CD4-positive, alpha-beta T cell (primary cell): ENCODE measurements around the gene SUFU. TPM values are rescaled to one million over a fixed set of nuclear protein-coding genes. Genes with fewer than 3 reads are reported as not detected.

Experiments
- ATAC-seq: fragments of 200-7000 bp; cut with Tn5 transposase; one replicate; pipeline ENCODE4 v1.10.0; 2022; ENCODE audit warnings: mild to moderate bottlenecking; ENCODE audit not compliant: poor library complexity
- CTCF ChIA-PET: fragments of 350-600 bp; sonication (Branson Sonifier 250); formaldehyde crosslinking; loops from one replicate; lab custom pipeline; 2021; ENCODE audit warnings: antibody characterized with exemption, inconsistent platforms; lab: Charles Lee
- POLR2A ChIA-PET: fragments of 350-600 bp; sonication (Branson Sonifier 250); formaldehyde crosslinking; loops from one replicate; lab custom pipeline; 2021; ENCODE audit warnings: antibody characterized with exemption, inconsistent platforms; lab: Charles Lee
- DNase-seq, 14 experiments: peaks; one replicate each; pipeline ENCODE4 v3.0.0-alpha.2; 2013 to 2020; ENCODE audit warnings: mixed read lengths in 2 of 14
- H3K27ac ChIP-seq, 2 donors: one replicate each; pipeline versions ENCODE4 v1.5.1 to v1.7.0; 2013; ENCODE audit warnings: low read length in 2 of 2, low read depth in 1 of 2, mild to moderate bottlenecking in 1 of 2
- H3K27me3 ChIP-seq, 2 experiments: 1 replicate in 1 of 2; 2 replicates in 1 of 2; pipeline versions ENCODE4 v1.6.1 to v1.7.0; 2013; ENCODE audit warnings: low read length in 2 of 2, control low read depth in 1 of 2, mild to moderate bottlenecking in 1 of 2, moderate library complexity in 1 of 2; ENCODE audit not compliant: insufficient read depth in 2 of 2, control insufficient read depth in 1 of 2
- H3K36me3 ChIP-seq: one replicate; pipeline ENCODE4 v1.6.1; 2013; ENCODE audit warnings: low read length, control low read depth; ENCODE audit not compliant: insufficient read depth
- H3K4me1 ChIP-seq: one replicate; pipeline ENCODE4 v1.6.1; 2013; ENCODE audit warnings: low read length, control low read depth; ENCODE audit not compliant: insufficient read depth
- H3K4me3 ChIP-seq: one replicate; pipeline ENCODE4 v1.5.1; 2013; ENCODE audit warnings: mild to moderate bottlenecking, low read length, moderate library complexity
- H3K9me3 ChIP-seq, 2 experiments: 1 replicate in 1 of 2; 2 replicates in 1 of 2; pipeline versions ENCODE4 v1.6.1 to v1.7.0; 2013; ENCODE audit warnings: low read length in 2 of 2, mild to moderate bottlenecking in 2 of 2, control low read depth in 1 of 2, moderate library complexity in 1 of 2; ENCODE audit not compliant: control insufficient read depth in 1 of 2, insufficient read depth in 1 of 2
- H3K27ac Mint-ChIP-seq: one replicate; pipeline ENCODE4 v1.8.0; 2020; ENCODE audit warnings: mixed read lengths
- H3K27me3 Mint-ChIP-seq: one replicate; pipeline ENCODE4 v1.8.0; 2021; ENCODE audit warnings: mixed read lengths
- H3K36me3 Mint-ChIP-seq: one replicate; pipeline ENCODE4 v1.8.0; 2021; ENCODE audit warnings: low read depth, mixed read lengths
- H3K4me1 Mint-ChIP-seq: one replicate; pipeline ENCODE4 v1.8.0; 2021; ENCODE audit warnings: low read depth, mixed read lengths
- H3K4me3 Mint-ChIP-seq: one replicate; pipeline ENCODE4 v1.8.0; 2020; ENCODE audit warnings: mild to moderate bottlenecking, mixed read lengths
- H3K9me3 Mint-ChIP-seq: one replicate; pipeline ENCODE4 v1.8.0; 2020; ENCODE audit warnings: mixed read lengths
- intact Hi-C, 2 experiments: fragments of 100-400 bp; cut with DNase I in 1 of 2; cut with micrococcal nuclease in 1 of 2; formaldehyde crosslinking; loops; one replicate each; pipeline versions ENCODE4 v1.15.1 to v1.9.0; 2023 to 2025; cut with DNase I, micrococcal nuclease
- total RNA-seq, 174 experiments: library from RNA in 2 of 174; stranded (reverse) in 2 of 174; gene quantifications; one replicate each; pipeline ENCODE4 v1.2.3 and lab custom pipeline; 2021 to 2026
- TF ChIP-seq, protein P1 (sequence below): fragments of 200-600 bp; IDR thresholded peaks from one replicate; pipeline ENCODE4 v1.8.0; 2022; ENCODE audit warnings: antibody characterized with exemption, mild to moderate bottlenecking

The SUFU gene
- total RNA-seq, 2 experiments from 2014 or later: 6.7 to 7.3 TPM

DNA sequence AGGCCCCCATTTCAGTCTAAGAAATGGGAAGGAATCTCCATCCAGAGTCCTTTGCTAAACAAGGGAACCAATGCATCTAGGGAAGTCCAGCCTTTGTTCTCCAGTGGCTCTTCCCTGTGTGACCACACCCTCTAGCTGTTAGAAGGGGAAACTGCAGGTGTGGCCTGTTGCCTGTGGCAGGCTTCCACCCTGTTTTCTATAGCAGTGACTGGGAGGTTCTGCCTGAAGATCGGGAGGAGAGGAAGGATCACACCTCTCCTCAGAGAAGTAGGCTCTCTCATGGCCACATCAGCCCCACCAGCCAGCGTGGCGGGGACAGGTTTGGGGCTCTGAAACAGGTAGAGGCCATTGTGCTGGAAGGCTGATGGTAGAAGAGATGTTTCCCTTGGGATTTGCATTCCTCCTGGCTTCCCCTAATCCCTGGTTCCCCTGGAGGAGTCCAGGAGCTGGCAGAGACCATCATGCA is 92.8 kb downstream of the SUFU start:
- Mint-ChIP-seq H3K9me3 (no peaks in the 10 kb centered on the region), H3K27ac (no peak overlapping the region), H3K27me3 (no peaks in the 10 kb centered on the region), H3K4me1 (peaks cover 5% of the 10 kb centered on the region), H3K36me3 (peaks cover 57% of the 10 kb centered on the region), H3K4me3 (no peak overlapping the region)
- ChIA-PET CTCF (interaction anchor here (0.6 to 2.7 kb wide), 4 partner anchors 13 to 367 kb away, joined by 3 to 9 read pairs (median 7); partner anchors contain the start of gene TRIM8), POLR2A (no interaction called here)
- H3K27me3 ChIP-seq: no peaks in the 10 kb centered on the region
- peak in 5 of 14 experiments; percentile 11 to 51 (median 39) for DNase-seq
- no peak overlapping the region for H3K27ac ChIP-seq
- H3K4me3 ChIP-seq: no peak overlapping the region
- peak; percentile 63 for ATAC-seq
- H3K36me3 ChIP-seq: peaks cover 77% of the 10 kb centered on the region
- intact Hi-C loops: loop anchor here in 1 of 2 experiments (10.0 kb wide), 1 partner anchor 632 kb away; no protein-coding TSS in a partner anchor
- no peaks in the 10 kb centered on the region for H3K9me3 ChIP-seq
- TF ChIP-seq, protein P1, sequence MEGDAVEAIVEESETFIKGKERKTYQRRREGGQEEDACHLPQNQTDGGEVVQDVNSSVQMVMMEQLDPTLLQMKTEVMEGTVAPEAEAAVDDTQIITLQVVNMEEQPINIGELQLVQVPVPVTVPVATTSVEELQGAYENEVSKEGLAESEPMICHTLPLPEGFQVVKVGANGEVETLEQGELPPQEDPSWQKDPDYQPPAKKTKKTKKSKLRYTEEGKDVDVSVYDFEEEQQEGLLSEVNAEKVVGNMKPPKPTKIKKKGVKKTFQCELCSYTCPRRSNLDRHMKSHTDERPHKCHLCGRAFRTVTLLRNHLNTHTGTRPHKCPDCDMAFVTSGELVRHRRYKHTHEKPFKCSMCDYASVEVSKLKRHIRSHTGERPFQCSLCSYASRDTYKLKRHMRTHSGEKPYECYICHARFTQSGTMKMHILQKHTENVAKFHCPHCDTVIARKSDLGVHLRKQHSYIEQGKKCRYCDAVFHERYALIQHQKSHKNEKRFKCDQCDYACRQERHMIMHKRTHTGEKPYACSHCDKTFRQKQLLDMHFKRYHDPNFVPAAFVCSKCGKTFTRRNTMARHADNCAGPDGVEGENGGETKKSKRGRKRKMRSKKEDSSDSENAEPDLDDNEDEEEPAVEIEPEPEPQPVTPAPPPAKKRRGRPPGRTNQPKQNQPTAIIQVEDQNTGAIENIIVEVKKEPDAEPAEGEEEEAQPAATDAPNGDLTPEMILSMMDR: peak; percentile 62
- no peaks in the 10 kb centered on the region for H3K4me1 ChIP-seq

DNA sequence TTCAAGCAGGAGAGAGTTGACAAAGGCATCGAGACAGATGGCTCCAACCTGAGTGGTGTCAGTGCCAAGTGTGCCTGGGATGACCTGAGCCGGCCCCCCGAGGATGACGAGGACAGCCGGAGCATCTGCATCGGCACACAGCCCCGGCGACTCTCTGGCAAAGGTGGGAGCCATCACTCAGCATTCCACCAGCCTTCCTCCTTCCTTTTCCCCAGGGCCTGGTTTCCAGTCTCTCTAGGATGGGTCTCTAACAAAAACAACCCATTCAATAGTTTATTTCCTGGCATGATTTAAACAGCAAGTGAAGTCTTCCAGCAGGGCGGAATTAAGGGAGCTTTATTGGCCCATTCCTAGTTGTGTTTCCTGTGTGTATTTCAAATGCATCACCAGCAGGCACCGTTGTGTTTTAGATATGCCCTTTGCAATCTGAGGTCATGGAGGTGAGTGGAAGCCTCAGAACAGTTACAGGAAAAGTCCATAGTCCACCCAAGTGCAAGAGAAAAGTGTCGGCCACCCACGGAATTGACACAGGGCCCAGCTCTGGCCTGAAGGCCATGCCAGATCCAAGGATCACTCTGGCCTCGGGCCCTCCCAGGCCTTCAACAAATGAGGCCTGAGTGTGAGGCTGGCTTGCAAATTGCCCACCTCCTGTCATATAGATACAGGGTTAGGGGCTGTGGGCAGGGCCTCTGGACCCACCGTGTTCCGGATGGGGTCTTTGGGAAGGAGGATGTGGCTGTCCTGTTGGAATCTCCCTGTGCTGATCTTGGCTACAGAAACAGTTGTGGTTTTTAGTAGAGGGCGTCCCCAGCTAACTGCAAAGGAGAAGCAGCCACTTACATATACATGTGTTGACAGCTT is 93.6 kb downstream of the SUFU start:
- ChIA-PET POLR2A (interaction anchor here (0.6 kb wide), 1 partner anchor 10 kb away, joined by 4 read pairs; no protein-coding TSS in a partner anchor), CTCF (interaction anchor here (0.6 to 2.7 kb wide), 5 partner anchors 13 to 368 kb away, joined by 3 to 9 read pairs (median 6); partner anchors contain the start of gene TRIM8)
- peaks cover 85% of the 10 kb centered on the region for H3K36me3 ChIP-seq
- no peak overlapping the region for H3K27ac ChIP-seq
- no peaks in the 10 kb centered on the region for H3K27me3 ChIP-seq
- TF ChIP-seq, protein P1: no peak
- H3K4me3 ChIP-seq: no peak overlapping the region
- no peak for ATAC-seq
- no peaks in the 10 kb centered on the region for H3K4me1 ChIP-seq
- Mint-ChIP-seq H3K27ac (no peak overlapping the region), H3K4me1 (peaks cover 5% of the 10 kb centered on the region), H3K36me3 (peaks cover 63% of the 10 kb centered on the region), H3K9me3 (no peaks in the 10 kb centered on the region), H3K4me3 (no peak overlapping the region), H3K27me3 (no peaks in the 10 kb centered on the region)
- DNase-seq: no peak
- H3K9me3 ChIP-seq: no peaks in the 10 kb centered on the region
- intact Hi-C loops: loop anchor here in 1 of 2 experiments (10.0 kb wide), 1 partner anchor 633 kb away; no protein-coding TSS in a partner anchor

DNA sequence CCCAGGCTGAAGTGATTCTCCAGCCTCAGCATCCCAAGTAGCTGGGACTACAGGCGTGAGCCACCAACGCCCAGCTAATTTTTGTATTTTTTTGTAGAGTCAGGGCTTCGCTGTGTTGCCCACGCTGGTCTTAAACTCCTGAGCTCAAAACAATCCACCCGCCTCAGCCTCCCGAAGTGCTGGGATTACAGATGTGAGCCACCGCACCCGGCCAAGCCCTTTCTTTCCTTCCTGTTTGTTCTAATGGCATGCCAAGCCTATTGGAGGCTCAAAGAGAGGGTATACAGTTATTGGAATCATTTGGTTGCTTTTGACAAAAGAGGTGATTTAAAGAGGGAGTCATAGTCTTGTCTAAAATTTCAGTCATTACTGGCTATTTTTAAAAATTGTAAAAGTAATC is 94.5 kb downstream of the SUFU start:
- Mint-ChIP-seq H3K27ac (no peak overlapping the region), H3K27me3 (no peaks in the 10 kb centered on the region), H3K4me1 (peaks cover 5% of the 10 kb centered on the region), H3K4me3 (no peak overlapping the region), H3K36me3 (peaks cover 70% of the 10 kb centered on the region), H3K9me3 (no peaks in the 10 kb centered on the region)
- H3K36me3 ChIP-seq: peaks cover 83% of the 10 kb centered on the region
- TF ChIP-seq, protein P1: no peak
- intact Hi-C loops: loop anchor here in 1 of 2 experiments (10.0 kb wide), 1 partner anchor 633 kb away; no protein-coding TSS in a partner anchor
- no peaks in the 10 kb centered on the region for H3K27me3 ChIP-seq
- no peak overlapping the region for H3K27ac ChIP-seq
- H3K4me1 ChIP-seq: no peaks in the 10 kb centered on the region
- DNase-seq (no peak), ATAC-seq (no peak)
- no peak overlapping the region for H3K4me3 ChIP-seq
- POLR2A ChIA-PET: no interaction called here
- no peaks in the 10 kb centered on the region for H3K9me3 ChIP-seq
- CTCF ChIA-PET: interaction anchor here (1.4 kb wide), 1 partner anchor 14 kb away, joined by 3 read pairs; no protein-coding TSS in a partner anchor
